Endothelial cell of umbilical vein (primary cell): Measurements from ENCODE around the gene SMAD9. TPM values are rescaled to one million over a fixed set of nuclear protein-coding genes. Genes with fewer than 3 reads are reported as not detected.

Experiments used
- BruUV-seq: library from RNA; stranded (reverse); fragments of 400-500 nt; replicated peaks from 2 replicates; lab custom pipeline; 2021; lab: Mats Ljungman, UMichigan
- CTCF ChIA-PET: fragments of 300-600, 350-600 bp; sonication (Branson Sonifier 250); formaldehyde crosslinking; loops from one replicate; lab custom pipeline; 2021; ENCODE audit warnings: antibody characterized with exemption, inconsistent platforms; lab: Charles Lee
- POLR2A ChIA-PET: fragments of 300-600, 350-600 bp; sonication (Branson Sonifier 250); formaldehyde crosslinking; loops from one replicate; lab custom pipeline; 2021; ENCODE audit warnings: antibody characterized with exemption, inconsistent platforms; lab: Charles Lee
- DNase-seq: peaks from one replicate; pipeline ENCODE4 v3.0.0-alpha.2; 2011; ENCODE audit warnings: low read depth, low spot score
- FAIRE-seq: peaks from 2 replicates; lab custom pipeline; 2011; peaks lifted over from hg19 to GRCh38; lab: Jason Lieb, UNC
- H2AFZ ChIP-seq: 2 replicates; pipeline ENCODE4 v1.6.0; 2012; ENCODE audit warnings: low read depth, low read length, control low read depth, inconsistent platforms
- H3K27ac ChIP-seq: 2 replicates; pipeline ENCODE4 v1.5.1; 2011; ENCODE audit warnings: low read depth, mild to moderate bottlenecking, control low read depth, low read length, moderate library complexity; ENCODE audit not compliant: insufficient read depth
- H3K27me3 ChIP-seq, 2 experiments: 2 replicates each; pipeline versions ENCODE4 v1.6.0 to v1.6.1; 2011; ENCODE audit warnings: low read length in 2 of 2, mixed read lengths in 1 of 2; ENCODE audit not compliant: control insufficient read depth in 2 of 2, insufficient read depth in 2 of 2
- H3K36me3 ChIP-seq, 2 experiments: 2 replicates in 1 of 2; 3 replicates in 1 of 2; pipeline ENCODE4 v1.5.1; 2011; ENCODE audit warnings: low read length in 2 of 2, mild to moderate bottlenecking in 1 of 2, moderate library complexity in 1 of 2; ENCODE audit not compliant: control insufficient read depth in 2 of 2, insufficient read depth in 2 of 2; ENCODE audit errors: extremely low read depth in 1 of 2
- H3K4me1 ChIP-seq: 3 replicates; pipeline ENCODE4 v1.5.1; 2011; ENCODE audit warnings: mild to moderate bottlenecking, low read length; ENCODE audit not compliant: control insufficient read depth, insufficient read depth; ENCODE audit errors: extremely low read depth
- H3K4me2 ChIP-seq: 2 replicates; pipeline ENCODE4 v1.6.1; 2011; ENCODE audit warnings: low read length, control low read depth, mixed read lengths; ENCODE audit not compliant: insufficient read depth
- H3K4me3 ChIP-seq, 3 experiments: fragments of 200-600 bp in 1 of 3; sonication (generic), shearing (Covaris generic) in 1 of 3; replicated peaks in 1 of 3; 2 replicates each; pipeline ENCODE4 v1.5.1; 2011 to 2016; ENCODE audit warnings: control low read depth in 3 of 3, low read length in 3 of 3, mild to moderate bottlenecking in 2 of 3, inconsistent platforms in 1 of 3, low read depth in 1 of 3, moderate library complexity in 1 of 3; ENCODE audit not compliant: insufficient read depth in 1 of 3
- H3K79me2 ChIP-seq: 2 replicates; pipeline ENCODE4 v1.6.0; 2012; ENCODE audit warnings: low read length, inconsistent platforms; ENCODE audit not compliant: control insufficient read depth, insufficient read depth
- H3K9ac ChIP-seq: replicated peaks from 2 replicates; pipeline ENCODE3; 2011; ENCODE audit warnings: low read length, control low read depth; ENCODE audit not compliant: insufficient read depth; ENCODE audit errors: extremely low read depth
- H3K9me1 ChIP-seq: replicated peaks from 3 replicates; pipeline ENCODE4 v1.6.0; 2011; ENCODE audit warnings: mild to moderate bottlenecking, low read length; ENCODE audit not compliant: control insufficient read depth, insufficient read depth; ENCODE audit errors: extremely low read depth
- H3K9me3 ChIP-seq: replicated peaks from 2 replicates; pipeline ENCODE4 v1.5.1; 2012; ENCODE audit warnings: low read length, inconsistent platforms; ENCODE audit not compliant: control insufficient read depth, insufficient read depth
- H4K20me1 ChIP-seq: replicated peaks from 2 replicates; pipeline ENCODE3; 2011; ENCODE audit warnings: mild to moderate bottlenecking, low read length; ENCODE audit not compliant: control insufficient read depth, insufficient read depth; ENCODE audit errors: extremely low read depth
- CTCF ChIP-seq, 2 donors: IDR thresholded peaks; 1 replicate in 1 of 2; 2 replicates in 1 of 2; pipeline ENCODE4 v1.5.1; 2011; ENCODE audit warnings: low read length in 2 of 2, mild to moderate bottlenecking in 2 of 2, moderate library complexity in 2 of 2, control low read depth in 1 of 2, inconsistent platforms in 1 of 2, low read depth in 1 of 2; ENCODE audit not compliant: insufficient read depth in 1 of 2; ENCODE audit errors: extremely low read depth in 1 of 2
- EZH2 ChIP-seq: IDR thresholded peaks from 2 replicates; pipeline ENCODE4 v1.6.1; 2012; ENCODE audit warnings: borderline replicate concordance, low read depth, mild to moderate bottlenecking, moderate library complexity, low read length, inconsistent platforms; ENCODE audit not compliant: severe bottlenecking
- FOS ChIP-seq: IDR thresholded peaks from 2 replicates; pipeline ENCODE4 v1.6.1; 2011; ENCODE audit warnings: mild to moderate bottlenecking, low read length, moderate library complexity, borderline replicate concordance; ENCODE audit not compliant: insufficient read depth
- GATA2 ChIP-seq: IDR thresholded peaks from 2 replicates; pipeline ENCODE4 v1.7.0; 2011; ENCODE audit warnings: low read depth, mild to moderate bottlenecking, moderate library complexity, mixed read lengths, low read length; ENCODE audit not compliant: insufficient read length, insufficient read depth
- JUN ChIP-seq: IDR thresholded peaks from 2 replicates; pipeline ENCODE4 v1.6.1; 2011; ENCODE audit warnings: borderline replicate concordance, low read depth; ENCODE audit not compliant: insufficient read length, insufficient read depth
- MAX ChIP-seq: IDR thresholded peaks from 2 replicates; pipeline ENCODE4 v1.6.1; 2011; ENCODE audit not compliant: insufficient read depth, insufficient read length
- MYC ChIP-seq: IDR thresholded peaks from one replicate; pipeline ENCODE4 v1.6.1; 2011; ENCODE audit warnings: mild to moderate bottlenecking, low read depth, low read length
- POLR2A ChIP-seq: IDR thresholded peaks from 2 replicates; pipeline ENCODE4 v1.6.1; 2012; ENCODE audit warnings: low read depth, mild to moderate bottlenecking, control low read depth, low read length
- POLR2AphosphoS5 ChIP-seq: IDR thresholded peaks from 2 replicates; pipeline ENCODE4 v1.6.1; 2012; ENCODE audit warnings: low read depth, mild to moderate bottlenecking, control low read depth, low read length, moderate library complexity; ENCODE audit not compliant: insufficient read depth
- dilution Hi-C: fragments of 300-500 bp; cut with MboI; formaldehyde crosslinking; loops from one replicate; pipeline ENCODE4 v1.15.0; 2019; ENCODE audit warnings: low sequenced_read_pairs; ENCODE audit not compliant: extremely low pct_ligation_motif_present
- intact Hi-C: fragments of 100-400 bp; cut with micrococcal nuclease; formaldehyde crosslinking; loops from one replicate; pipeline ENCODE4 v1.10.0; 2022
- polyA plus RNA-seq, 4 experiments: library from polyadenylated mRNA; depleted of rRNA in 3 of 4; stranded (reverse) in 3 of 4; unstranded in 1 of 4; fragments of >200 nt; gene quantifications; 2 replicates each; pipeline versions ENCODE4 v1.2.1 to v1.2.3, GENCODE V29; 2011 to 2012; ENCODE audit warnings: missing spikeins in 1 of 4
- total RNA-seq: library from RNA; stranded (reverse); gene quantifications from 2 replicates; pipeline ENCODE4 v1.2.3, GENCODE V29; 2021

The SMAD9 gene
- total and polyA plus RNA-seq, 2 donors (not counting 3 experiments of a cell fraction or from before 2014, with no cell fraction given): 2.2 to 4.2 TPM

- H2AFZ ChIP-seq: no peak overlapping the region
- ChIA-PET POLR2A (no interaction called here), CTCF (no interaction called here)
- H3K4me1 ChIP-seq: no peaks in the 10 kb centered on the region
- DNase-seq: no peak
- intact Hi-C loops: no loop called here
- dilution Hi-C loops: no loop called here
- no peaks in the 10 kb centered on the region for H3K79me2 ChIP-seq
- H3K27me3 ChIP-seq: peaks cover 2 to 7% of the 10 kb centered on the region in 2 experiments
- H3K4me3 ChIP-seq: no peak overlapping the region
- H3K9ac ChIP-seq: no peak overlapping the region
- TF ChIP-seq POLR2A: no peak
- TF ChIP-seq EZH2: no peak
- no peak for TF ChIP-seq POLR2AphosphoS5
- no peak for TF ChIP-seq CTCF (IDR thresholded peaks at IDR 0.05; ENCODE audit: extremely low read depth in 1 of 2, insufficient read depth in 1 of 2, low read depth in 1 of 2, low read length in 2 of 2)
- no peak for TF ChIP-seq MYC
- TF ChIP-seq GATA2: no peak
- TF ChIP-seq JUN: no peak
- no peak for TF ChIP-seq MAX
- TF ChIP-seq FOS: no peak
- no peak overlapping the region for H3K27ac ChIP-seq
- BruUV-seq: no TSS peak
- no peaks in the 10 kb centered on the region for H3K9me3 ChIP-seq
- no peak overlapping the region for H3K4me2 ChIP-seq
- no peaks in the 10 kb centered on the region for H4K20me1 ChIP-seq
- no peak for FAIRE-seq
- H3K36me3 ChIP-seq: no peaks in the 10 kb centered on the region
- H3K9me1 ChIP-seq: no peaks in the 10 kb centered on the region
Observed at GRCh38 chr13:36801035-36801434, 119.0 kb downstream of the SMAD9 start.
